ENCODE data around the gene ZNF593OS. TPM values are rescaled to one million over a fixed set of nuclear protein-coding genes. Genes with fewer than 3 reads are reported as not detected.

Gene ZNF593OS
- total and polyA plus RNA-seq, 2 experiments from 2014 or later = 0.10 to 0.45 TPM

DNA sequence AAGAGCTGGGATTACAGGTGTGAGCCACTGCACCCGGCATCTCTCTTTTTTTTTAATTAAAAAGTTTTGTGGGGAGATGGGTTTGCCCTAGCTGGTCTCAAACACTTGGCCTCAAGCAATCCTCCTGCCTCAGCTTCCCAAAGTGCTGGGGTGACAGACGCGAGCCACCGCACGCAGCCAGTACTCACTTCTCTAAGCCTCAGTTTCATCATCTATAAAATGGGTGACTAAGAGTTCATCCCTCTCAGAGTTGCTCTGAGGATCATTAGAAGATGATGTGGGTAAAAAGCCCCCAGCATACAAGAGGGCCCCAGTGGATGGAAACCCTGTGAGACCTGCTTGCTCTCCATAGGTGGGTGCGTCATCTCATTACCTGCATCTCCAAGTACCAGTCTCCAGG, 16.2 kb upstream of the ZNF593OS start:
- TF ChIP-seq CTCF (IDR thresholded peaks at IDR 0.05; ENCODE audit: poor library complexity) (no peak), EZH2phosphoT487 (IDR thresholded peaks at IDR 0.05; ENCODE audit: low read depth, severe bottlenecking, unreplicated experiment) (no peak), EZH2 (IDR thresholded peaks at IDR 0.05; ENCODE audit: borderline replicate concordance) (no peak)
- over 99% methylated on average over 6 of the region's 6 CpGs for WGBS (ENCODE audit: low lambda C conversion rate, missing lambda C conversion rate)
- H2AFZ ChIP-seq = no peak overlapping the region

GRCh38 chr1:26184883-26185282, 13.3 kb upstream of the ZNF593OS start:
- Histone ChIP-seq H3K4me2 (no peak overlapping the region), H3K27me3 (no peaks in the 10 kb centered on the region), H4K20me1 (ENCODE audit: insufficient read depth, poor library complexity, severe bottlenecking) (no peaks in the 10 kb centered on the region), H3K36me3 (replicated peaks; ENCODE audit: insufficient read depth, low read depth) (no peaks in the 10 kb centered on the region), H3K9me3 (ENCODE audit: low read depth) (no peaks in the 10 kb centered on the region), H3K9me2 (replicated peaks; ENCODE audit: insufficient read depth) (no peaks in the 10 kb centered on the region), H2AFZ (no peak overlapping the region), H3K79me2 (no peaks in the 10 kb centered on the region), H3K27ac (no peak overlapping the region), H3K4me1 (ENCODE audit: insufficient read depth) (no peaks in the 10 kb centered on the region), H3K4me3 (no peak overlapping the region)
- 98% methylated on average over 21 of the region's 21 CpGs for WGBS (ENCODE audit: low lambda C conversion rate, missing lambda C conversion rate)
- TF ChIP-seq EZH2phosphoT487 (IDR thresholded peaks at IDR 0.05; ENCODE audit: low read depth, severe bottlenecking, unreplicated experiment) (no peak), EZH2 (IDR thresholded peaks at IDR 0.05; ENCODE audit: borderline replicate concordance) (no peak), CTCF (IDR thresholded peaks at IDR 0.05; ENCODE audit: poor library complexity) (no peak)
- no peak for DNase-seq (ENCODE audit: low spot score)

More for the DNA sequence above, 16.2 kb upstream of the ZNF593OS start:
- H3K9me3 ChIP-seq (ENCODE audit: low read depth) = no peaks in the 10 kb centered on the region
- H4K20me1 ChIP-seq (ENCODE audit: insufficient read depth, poor library complexity, severe bottlenecking) = no peaks in the 10 kb centered on the region
- no peaks in the 10 kb centered on the region for H3K36me3 ChIP-seq (replicated peaks; ENCODE audit: insufficient read depth, low read depth)
- H3K4me3 ChIP-seq = no peak overlapping the region
- H3K27me3 ChIP-seq = no peaks in the 10 kb centered on the region
- H3K27ac ChIP-seq = no peak overlapping the region
- no peaks in the 10 kb centered on the region for H3K4me1 ChIP-seq (ENCODE audit: insufficient read depth)
- no peaks in the 10 kb centered on the region for H3K9me2 ChIP-seq (replicated peaks; ENCODE audit: insufficient read depth)
- H3K4me2 ChIP-seq = no peak overlapping the region
- no peaks in the 10 kb centered on the region for H3K79me2 ChIP-seq
- no peak for DNase-seq (ENCODE audit: low spot score)

DNA sequence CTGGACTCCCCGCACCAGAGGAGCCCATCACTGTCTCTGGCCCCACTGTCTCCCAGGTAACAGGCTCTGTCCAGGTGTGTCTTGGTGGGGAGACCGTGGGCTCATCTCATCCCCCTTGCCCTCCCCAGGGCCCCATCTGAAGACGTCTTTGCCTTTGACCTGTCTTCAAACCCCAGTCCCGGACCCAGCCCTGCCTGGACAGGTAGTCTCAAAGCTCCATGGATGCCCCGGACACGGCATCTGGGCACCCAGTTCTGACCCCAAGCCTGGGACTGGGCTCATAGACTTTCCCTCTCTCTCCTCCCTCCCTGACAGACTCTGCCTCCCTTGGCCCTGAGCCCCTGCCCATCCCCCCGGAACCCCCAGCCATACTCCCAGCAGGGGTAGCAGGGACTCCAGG, 12.5 kb upstream of the ZNF593OS start:
- no peak overlapping the region for H3K4me3 ChIP-seq
- H3K36me3 ChIP-seq (replicated peaks; ENCODE audit: insufficient read depth, low read depth) = no peaks in the 10 kb centered on the region
- no peak for DNase-seq (ENCODE audit: low spot score)
- no peak overlapping the region for H3K27ac ChIP-seq
- H4K20me1 ChIP-seq (ENCODE audit: insufficient read depth, poor library complexity, severe bottlenecking) = no peaks in the 10 kb centered on the region
- TF ChIP-seq EZH2phosphoT487 (IDR thresholded peaks at IDR 0.05; ENCODE audit: low read depth, severe bottlenecking, unreplicated experiment) (no peak), CTCF (IDR thresholded peaks at IDR 0.05; ENCODE audit: poor library complexity) (no peak), EZH2 (IDR thresholded peaks at IDR 0.05; ENCODE audit: borderline replicate concordance) (no peak)
- no peak overlapping the region for H3K4me2 ChIP-seq
- no peaks in the 10 kb centered on the region for H3K4me1 ChIP-seq (ENCODE audit: insufficient read depth)
- WGBS (ENCODE audit: low lambda C conversion rate, missing lambda C conversion rate) = 93% methylated on average over 6 of the region's 7 CpGs
- no peaks in the 10 kb centered on the region for H3K9me3 ChIP-seq (ENCODE audit: low read depth)
- H3K79me2 ChIP-seq = peaks cover under 1% of the 10 kb centered on the region
- no peaks in the 10 kb centered on the region for H3K27me3 ChIP-seq
- H3K9me2 ChIP-seq (replicated peaks; ENCODE audit: insufficient read depth) = no peaks in the 10 kb centered on the region
- H2AFZ ChIP-seq = no peak overlapping the region

- H3K27ac ChIP-seq = no peak overlapping the region
- H3K9me3 ChIP-seq (ENCODE audit: low read depth) = no peaks in the 10 kb centered on the region
- no peak for DNase-seq (ENCODE audit: low spot score)
- H3K4me1 ChIP-seq (ENCODE audit: insufficient read depth) = no peaks in the 10 kb centered on the region
- H4K20me1 ChIP-seq (ENCODE audit: insufficient read depth, poor library complexity, severe bottlenecking) = no peaks in the 10 kb centered on the region
- H3K36me3 ChIP-seq (replicated peaks; ENCODE audit: insufficient read depth, low read depth) = no peaks in the 10 kb centered on the region
- H3K4me2 ChIP-seq = no peak overlapping the region
- WGBS (ENCODE audit: low lambda C conversion rate, missing lambda C conversion rate) = 68% methylated on average over 4 of the region's 7 CpGs
- no peaks in the 10 kb centered on the region for H3K27me3 ChIP-seq
- H3K4me3 ChIP-seq = no peak overlapping the region
- peaks cover 2% of the 10 kb centered on the region for H3K79me2 ChIP-seq
- H3K9me2 ChIP-seq (replicated peaks; ENCODE audit: insufficient read depth) = no peaks in the 10 kb centered on the region
- no peak for TF ChIP-seq EZH2 (IDR thresholded peaks at IDR 0.05; ENCODE audit: borderline replicate concordance)
- no peak for TF ChIP-seq EZH2phosphoT487 (IDR thresholded peaks at IDR 0.05; ENCODE audit: low read depth, severe bottlenecking, unreplicated experiment)
- no peak for TF ChIP-seq CTCF (IDR thresholded peaks at IDR 0.05; ENCODE audit: poor library complexity)
- H2AFZ ChIP-seq = no peak overlapping the region
Observed at GRCh38 chr1:26182383-26182696, 10.7 kb upstream of the ZNF593OS start.
